OCI-LY7 (cell line): ENCODE data around the gene COL15A1. TPM values are rescaled to one million over a fixed set of nuclear protein-coding genes. Genes with fewer than 3 reads are reported as not detected.

Source experiments
- BruUV-seq: library from RNA; stranded (reverse); fragments of 400-500 nt; replicated peaks from 2 replicates; lab custom pipeline; 2021; lab: Mats Ljungman, UMichigan
- CTCF ChIA-PET: fragments of 300-600 bp; sonication (Branson Sonifier 250); formaldehyde crosslinking; loops from one replicate; lab custom pipeline; 2022; ENCODE audit warnings: antibody characterized with exemption; ENCODE audit not compliant: unreplicated experiment; lab: Charles Lee
- POLR2A ChIA-PET: fragments of 300-600 bp; sonication (Branson Sonifier 250); formaldehyde crosslinking; loops from one replicate; lab custom pipeline; 2022; ENCODE audit warnings: antibody characterized with exemption; lab: Charles Lee
- DNase-seq: peaks from one replicate; pipeline ENCODE4 v3.0.0-alpha.2; 2015; ENCODE audit warnings: low spot score
- H2AFZ ChIP-seq: fragments of 200-600 bp; sonication (generic), shearing (Covaris generic); 2 replicates; pipeline ENCODE4 v1.6.1; 2014; ENCODE audit warnings: mild to moderate bottlenecking, antibody characterized with exemption, low read length, moderate library complexity
- H3K27ac ChIP-seq: fragments of 200-600 bp; sonication (generic); 2 replicates; pipeline ENCODE4 v1.5.1; 2014; ENCODE audit warnings: mixed run types, low read depth, mild to moderate bottlenecking, moderate library complexity, low read length, inconsistent platforms; ENCODE audit not compliant: poor library complexity, severe bottlenecking
- H3K36me3 ChIP-seq: fragments of 200-600 bp; sonication (generic); 2 replicates; pipeline ENCODE4 v1.6.1; 2014; ENCODE audit warnings: mild to moderate bottlenecking, antibody characterized with exemption, low read length, moderate library complexity, mixed read lengths; ENCODE audit not compliant: insufficient read depth
- H3K4me1 ChIP-seq: fragments of 200-600 bp; sonication (generic); 2 replicates; pipeline ENCODE4 v1.5.1; 2014; ENCODE audit warnings: mild to moderate bottlenecking, low read length; ENCODE audit not compliant: insufficient read depth, poor library complexity, severe bottlenecking
- H3K4me2 ChIP-seq: fragments of 200-600 bp; sonication (generic); 2 replicates; pipeline ENCODE4 v1.6.1; 2014; ENCODE audit warnings: mild to moderate bottlenecking, low read length
- H3K4me3 ChIP-seq: fragments of 200-600 bp; sonication (generic); 2 replicates; pipeline ENCODE4 v1.5.1; 2014; ENCODE audit warnings: mild to moderate bottlenecking, low read depth, low read length; ENCODE audit not compliant: poor library complexity, severe bottlenecking
- H3K79me2 ChIP-seq: fragments of 200-600 bp; sonication (generic); 2 replicates; pipeline ENCODE4 v1.6.1; 2016; ENCODE audit warnings: low read depth, mild to moderate bottlenecking, low read length, moderate library complexity, mixed read lengths; ENCODE audit not compliant: insufficient read depth
- H3K9me2 ChIP-seq: fragments of 200-600 bp; sonication (generic); 2 replicates; pipeline ENCODE4 v1.6.1; 2016; ENCODE audit warnings: mild to moderate bottlenecking, low read length, mixed read lengths; ENCODE audit not compliant: insufficient read depth
- H3K9me3 ChIP-seq: fragments of 200-600 bp; sonication (generic); 2 replicates; pipeline ENCODE4 v1.6.1; 2014; ENCODE audit warnings: mild to moderate bottlenecking, mixed run types, low read length, mixed read lengths
- H4K20me1 ChIP-seq: fragments of 200-600 bp; sonication (generic); 2 replicates; pipeline ENCODE4 v1.6.1; 2014; ENCODE audit warnings: mild to moderate bottlenecking, antibody characterized with exemption, low read length, moderate library complexity, mixed read lengths; ENCODE audit not compliant: insufficient read depth
- EZH2phosphoT487 ChIP-seq: fragments of 200-600 bp; sonication (generic); IDR thresholded peaks from 2 replicates; pipeline ENCODE4 v1.6.1; 2018; ENCODE audit warnings: low read depth, borderline replicate concordance, mild to moderate bottlenecking, mixed run types, antibody characterized with exemption, low read length, moderate library complexity, mixed read lengths
- intact Hi-C: fragments of 100-400 bp; cut with micrococcal nuclease; formaldehyde crosslinking; loops from one replicate; pipeline ENCODE4 v1.10.0; 2022; ENCODE audit not compliant: unreplicated experiment
- total RNA-seq, 2 experiments: library from RNA; depleted of rRNA in 1 of 2; stranded (reverse); fragments of >200 nt in 1 of 2; shearing (Covaris generic) in 1 of 2; gene quantifications; 2 replicates each; pipeline ENCODE4 v1.2.3, GENCODE V29; 2014 to 2022
- TF ChIP-seq, protein P1 (sequence below): fragments of 200-600 bp; sonication (generic); conservative IDR thresholded peaks from 2 replicates; pipeline ENCODE4 v1.5.1; 2014; ENCODE audit warnings: mild to moderate bottlenecking, antibody characterized with exemption, low read length, moderate library complexity, mixed read lengths

The COL15A1 gene
- total RNA-seq, 2 experiments from 2014 or later, result not detected

DNA sequence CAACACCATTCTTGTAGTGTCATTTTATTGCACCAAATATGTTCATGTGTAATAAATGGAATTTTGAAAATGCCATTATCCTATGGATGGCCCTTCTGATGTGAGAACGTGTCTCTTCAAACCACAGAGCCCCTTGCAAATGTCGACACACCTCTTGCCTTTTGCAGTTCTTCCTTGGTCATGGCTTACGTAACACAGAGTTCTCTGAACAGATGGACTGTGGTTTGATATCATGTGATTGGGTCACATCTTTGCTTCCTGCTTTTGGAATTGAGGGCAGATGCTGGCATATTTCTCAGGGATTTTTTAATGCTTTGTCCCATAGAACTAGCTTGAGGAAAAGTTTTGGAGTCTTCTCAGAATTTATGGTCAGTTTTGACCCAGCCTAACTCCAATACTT, 165.8 kb downstream of the COL15A1 start:
- peaks cover 88% of the 10 kb centered on the region for H3K79me2 ChIP-seq
- peaks cover 16% of the 10 kb centered on the region; the same call in 1 of the 2 replicates for H4K20me1 ChIP-seq
- intact Hi-C loops, result no loop called here
- H3K4me1 ChIP-seq, result peaks cover 85% of the 10 kb centered on the region
- H2AFZ ChIP-seq, result no peak overlapping the region
- no peak overlapping the region for H3K27ac ChIP-seq
- ChIA-PET POLR2A (interaction anchor here (0.6 to 1.0 kb wide), 3 partner anchors 9 to 292 kb away, joined by 3 to 5 read pairs (median 3); no protein-coding TSS in a partner anchor), CTCF (no interaction called here)
- H3K36me3 ChIP-seq, result peaks cover 23% of the 10 kb centered on the region; the same call in 1 of the 2 replicates
- no peaks in the 10 kb centered on the region for H3K9me3 ChIP-seq
- no peak for DNase-seq
- no TSS peak for BruUV-seq
- no peak for TF ChIP-seq EZH2phosphoT487
- TF ChIP-seq, protein P1, sequence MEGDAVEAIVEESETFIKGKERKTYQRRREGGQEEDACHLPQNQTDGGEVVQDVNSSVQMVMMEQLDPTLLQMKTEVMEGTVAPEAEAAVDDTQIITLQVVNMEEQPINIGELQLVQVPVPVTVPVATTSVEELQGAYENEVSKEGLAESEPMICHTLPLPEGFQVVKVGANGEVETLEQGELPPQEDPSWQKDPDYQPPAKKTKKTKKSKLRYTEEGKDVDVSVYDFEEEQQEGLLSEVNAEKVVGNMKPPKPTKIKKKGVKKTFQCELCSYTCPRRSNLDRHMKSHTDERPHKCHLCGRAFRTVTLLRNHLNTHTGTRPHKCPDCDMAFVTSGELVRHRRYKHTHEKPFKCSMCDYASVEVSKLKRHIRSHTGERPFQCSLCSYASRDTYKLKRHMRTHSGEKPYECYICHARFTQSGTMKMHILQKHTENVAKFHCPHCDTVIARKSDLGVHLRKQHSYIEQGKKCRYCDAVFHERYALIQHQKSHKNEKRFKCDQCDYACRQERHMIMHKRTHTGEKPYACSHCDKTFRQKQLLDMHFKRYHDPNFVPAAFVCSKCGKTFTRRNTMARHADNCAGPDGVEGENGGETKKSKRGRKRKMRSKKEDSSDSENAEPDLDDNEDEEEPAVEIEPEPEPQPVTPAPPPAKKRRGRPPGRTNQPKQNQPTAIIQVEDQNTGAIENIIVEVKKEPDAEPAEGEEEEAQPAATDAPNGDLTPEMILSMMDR, result no peak
- no peaks in the 10 kb centered on the region for H3K9me2 ChIP-seq
- H3K4me3 ChIP-seq, result no peak overlapping the region
- peak overlapping the region; percentile 95; the same call in 1 of the 2 replicates for H3K4me2 ChIP-seq

DNA sequence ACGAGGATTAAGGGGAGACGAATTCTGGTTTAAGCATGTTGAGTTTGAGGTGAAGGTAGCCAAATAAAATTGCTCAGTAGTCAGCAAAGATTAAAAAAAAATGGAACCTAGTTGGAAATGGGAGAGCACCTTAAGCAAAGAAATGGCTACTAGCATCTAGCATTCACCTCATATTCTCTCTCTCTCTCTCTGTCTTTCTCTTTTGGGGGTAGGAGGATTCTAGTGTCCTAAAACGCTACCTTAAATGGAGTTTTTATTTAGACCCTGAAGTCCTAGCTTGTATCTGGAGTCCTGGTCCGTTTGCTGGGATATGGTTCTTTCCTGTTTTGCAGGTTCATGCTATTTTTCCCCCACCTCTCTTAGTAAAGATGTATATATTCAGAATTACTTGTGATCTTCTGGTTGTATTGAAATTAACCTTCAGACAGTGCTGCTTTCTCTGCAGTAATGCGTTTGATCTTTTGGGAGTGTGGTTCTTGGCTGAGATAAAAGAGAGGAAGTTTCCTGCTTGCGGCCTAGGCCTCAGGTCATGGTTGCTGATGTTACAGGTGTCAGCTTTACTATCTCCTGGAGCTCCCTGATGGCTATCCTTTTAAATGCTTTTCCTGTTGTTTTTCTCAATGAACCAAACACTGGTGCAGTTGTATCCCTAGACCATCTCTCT, 169.2 kb downstream of the COL15A1 start:
- H3K4me3 ChIP-seq, result peak overlapping the region; percentile 35
- H3K4me1 ChIP-seq, result peaks cover 94% of the 10 kb centered on the region
- intact Hi-C loops, result loop anchor here (10.0 kb wide), 1 partner anchor 982 kb away; the partner anchor contains the start of genes ERP44 and INVS
- H4K20me1 ChIP-seq, result 0 out of 2 replicates have a peak, but pooled peaks cover 3% of the 10 kb centered on the region
- ChIA-PET POLR2A (interaction anchor here (0.6 to 2.6 kb wide), 6 partner anchors 9 to 84 kb away, joined by 3 to 16 read pairs (median 4); partner anchors contain the start of gene TGFBR1), CTCF (no interaction called here)
- H3K4me2 ChIP-seq, result peak overlapping the region; percentile 72
- no peaks in the 10 kb centered on the region for H3K9me2 ChIP-seq
- H3K79me2 ChIP-seq, result peaks cover 98% of the 10 kb centered on the region
- peak overlapping the region; percentile 77 for H3K27ac ChIP-seq
- H3K36me3 ChIP-seq, result peaks cover 26% of the 10 kb centered on the region; the same call in 1 of the 2 replicates
- peak; percentile 72 for DNase-seq
- H3K9me3 ChIP-seq, result no peaks in the 10 kb centered on the region
- H2AFZ ChIP-seq, result no peak overlapping the region; the same call in 1 of the 2 replicates
- no TSS peak for BruUV-seq
- TF ChIP-seq, protein P1, result no peak
- TF ChIP-seq EZH2phosphoT487, result no peak
